B cell (primary cell): Measurements from ENCODE around the gene TRIP11. TPM values are rescaled to one million over a fixed set of nuclear protein-coding genes. Genes with fewer than 3 reads are reported as not detected.

Experiments
- ATAC-seq: fragments of 200-7000 bp; cut with Tn5 transposase; one replicate; pipeline ENCODE4 v1.10.0; 2021; ENCODE audit warnings: low read depth, mild to moderate bottlenecking, moderate number of reproducible peaks, moderate library complexity
- CTCF ChIA-PET: fragments of 350-600 bp; sonication (Branson Sonifier 250); formaldehyde crosslinking; loops from one replicate; lab custom pipeline; 2021; ENCODE audit warnings: antibody characterized with exemption, inconsistent platforms; lab: Charles Lee
- POLR2A ChIA-PET: fragments of 350-600 bp; sonication (Branson Sonifier 250); formaldehyde crosslinking; loops from one replicate; lab custom pipeline; 2021; ENCODE audit warnings: antibody characterized with exemption; lab: Charles Lee
- DNase-seq: peaks from one replicate; pipeline ENCODE4 v3.0.0; 2013
- H2AFZ ChIP-seq: 2 replicates; pipeline ENCODE4 v1.6.1; 2012; ENCODE audit warnings: mild to moderate bottlenecking, low read depth, low read length; ENCODE audit not compliant: insufficient read depth, poor library complexity, severe bottlenecking
- H3K27ac ChIP-seq, 2 donors: 1 replicate in 1 of 2; 2 replicates in 1 of 2; pipeline ENCODE4 v1.5.1; 2012 to 2013; ENCODE audit warnings: low read length in 2 of 2, mild to moderate bottlenecking in 2 of 2, moderate library complexity in 1 of 2
- H3K27me3 ChIP-seq, 4 experiments: fragments of 200-600 bp in 1 of 4; sonication (generic) in 1 of 4; replicated peaks in 1 of 4; 1 replicate in 2 of 4; 2 replicates in 2 of 4; pipeline versions ENCODE4 v1.6.1 to v1.7.0; 2013 to 2016; ENCODE audit warnings: low read length in 3 of 4, mild to moderate bottlenecking in 2 of 4, mixed read lengths in 1 of 4, moderate library complexity in 1 of 4; ENCODE audit not compliant: insufficient read depth in 4 of 4, control insufficient read depth in 3 of 4; ENCODE audit errors: control extremely low read depth in 1 of 4
- H3K36me3 ChIP-seq, 2 experiments: replicated peaks in 1 of 2; 1 replicate in 1 of 2; 2 replicates in 1 of 2; pipeline versions ENCODE4 v1.6.1 to v1.7.1; 2013; ENCODE audit warnings: low read length in 1 of 2; ENCODE audit not compliant: insufficient read depth in 2 of 2, control insufficient read depth in 1 of 2; ENCODE audit errors: control extremely low read depth in 1 of 2, extremely low read depth in 1 of 2
- H3K4me1 ChIP-seq, 2 donors: fragments of 200-600 bp in 1 of 2; sonication (generic) in 1 of 2; 1 replicate in 1 of 2; 2 replicates in 1 of 2; pipeline versions ENCODE4 v1.5.1 to v1.6.1; 2013 to 2017; ENCODE audit warnings: low read length in 2 of 2; ENCODE audit not compliant: control insufficient read depth in 2 of 2, insufficient read depth in 2 of 2
- H3K4me2 ChIP-seq: replicated peaks from 2 replicates; pipeline ENCODE3; 2012; ENCODE audit warnings: mild to moderate bottlenecking, low read depth, low read length; ENCODE audit not compliant: poor library complexity, severe bottlenecking
- H3K4me3 ChIP-seq, 5 experiments: fragments of 200-600 bp in 1 of 5; sonication (generic) in 1 of 5; 1 replicate in 3 of 5; 2 replicates in 2 of 5; pipeline versions ENCODE4 v1.5.1 to v1.7.0; 2011 to 2016; ENCODE audit warnings: low read length in 4 of 5, mild to moderate bottlenecking in 4 of 5, low read depth in 2 of 5, control low read depth in 1 of 5, moderate library complexity in 1 of 5; ENCODE audit not compliant: insufficient read depth in 1 of 5; ENCODE audit errors: control extremely low read depth in 1 of 5, extremely low read depth in 1 of 5
- H3K79me2 ChIP-seq: fragments of 200-600 bp; sonication (generic); one replicate; pipeline ENCODE4 v1.6.0; 2016; ENCODE audit warnings: low read length; ENCODE audit not compliant: control insufficient read depth, insufficient read depth
- H3K9ac ChIP-seq: fragments of 200-600 bp; sonication (generic); 2 replicates; pipeline ENCODE4 v1.6.1; 2017; ENCODE audit warnings: mild to moderate bottlenecking, low read length, moderate library complexity
- H3K9me3 ChIP-seq, 3 donors: one replicate each; pipeline versions ENCODE4 v1.6.1 to v1.7.1; 2013; ENCODE audit warnings: low read length in 2 of 3; ENCODE audit not compliant: control insufficient read depth in 2 of 3, insufficient read depth in 1 of 3; ENCODE audit errors: control extremely low read depth in 1 of 3
- H4K20me1 ChIP-seq: 2 replicates; pipeline ENCODE4 v1.6.0; 2012; ENCODE audit warnings: mild to moderate bottlenecking, low read length; ENCODE audit not compliant: insufficient read depth, control insufficient read depth, poor library complexity, severe bottlenecking
- H3K27ac Mint-ChIP-seq: one replicate; pipeline ENCODE4 v1.8.0; 2021; ENCODE audit warnings: mixed read lengths
- H3K27me3 Mint-ChIP-seq: one replicate; pipeline ENCODE4 v1.8.0; 2021; ENCODE audit warnings: mixed read lengths
- H3K4me1 Mint-ChIP-seq: one replicate; pipeline ENCODE4 v1.8.0; 2021; ENCODE audit warnings: mixed read lengths
- H3K4me3 Mint-ChIP-seq: one replicate; pipeline ENCODE4 v1.8.0; 2021; ENCODE audit warnings: mixed read lengths
- H3K9me3 Mint-ChIP-seq: one replicate; pipeline ENCODE4 v1.8.0; 2022; ENCODE audit warnings: mixed read lengths; ENCODE audit not compliant: insufficient read depth
- CTCF ChIP-seq: fragments of 200-600 bp; IDR thresholded peaks from one replicate; pipeline ENCODE4 v1.8.0; 2022; ENCODE audit warnings: antibody characterized with exemption, mild to moderate bottlenecking
- EZH2 ChIP-seq: IDR thresholded peaks from 2 replicates; pipeline ENCODE4 v1.6.1; 2012; ENCODE audit warnings: borderline replicate concordance, low read depth, mild to moderate bottlenecking, moderate library complexity, low read length; ENCODE audit not compliant: insufficient read depth, poor library complexity, severe bottlenecking
- WGBS: methylation state at CpG from one replicate; pipeline ENCODE4 v1.1.5; 2013; ENCODE audit warnings: missing lambda C conversion rate; ENCODE audit not compliant: insufficient coverage; 5-methylcytosine and 5-hydroxymethylcytosine counted together
- intact Hi-C: fragments of 100-400 bp; cut with micrococcal nuclease; formaldehyde crosslinking; loops from one replicate; pipeline ENCODE4 v1.10.0; 2022
- polyA plus RNA-seq: library from polyadenylated mRNA; depleted of rRNA; stranded (reverse); fragments of >200 nt; gene quantifications from 2 replicates; pipeline ENCODE4 v1.2.3, GENCODE V29; 2012
- total RNA-seq, 2 donors: library from RNA; stranded (reverse); fragments of 120-200 nt in 1 of 2; gene quantifications; 1 replicate in 1 of 2; 2 replicates in 1 of 2; pipeline versions ENCODE4 v1.2.3 to v1.2.4, GENCODE V29; 2013 to 2022

The TRIP11 gene
- total and polyA plus RNA-seq, 2 donors (not counting 1 experiment from before 2014, with no cell fraction given), result 6.4 to 62.2 TPM

GRCh38 chr14:91963465-91963864 lies 76.4 kb downstream of the TRIP11 start:
- Histone ChIP-seq H3K4me1 (peaks cover 0 to 3% of the 10 kb centered on the region in 2 donors), H3K79me2 (no peaks in the 10 kb centered on the region), H4K20me1 (no peaks in the 10 kb centered on the region), H3K4me2 (no peak overlapping the region), H3K27me3 (no peaks in the 10 kb centered on the region), H3K36me3 (peaks cover 0 to 5% of the 10 kb centered on the region in 2 experiments), H3K9ac (no peak overlapping the region), H3K27ac (no peak overlapping the region), H3K9me3 (no peaks in the 10 kb centered on the region), H3K4me3 (no peak overlapping the region), H2AFZ (no peak overlapping the region)
- Mint-ChIP-seq H3K4me1 (peaks cover 6% of the 10 kb centered on the region), H3K27me3 (no peaks in the 10 kb centered on the region), H3K4me3 (no peak overlapping the region), H3K9me3 (no peaks in the 10 kb centered on the region), H3K27ac (no peak overlapping the region)
- ATAC-seq, result no peak
- CTCF ChIA-PET, result no interaction called here
- POLR2A ChIA-PET, result no interaction called here
- intact Hi-C loops, result no loop called here
- WGBS, result 100% methylated on average over 1 of the region's 6 CpGs
- no peak for DNase-seq
- TF ChIP-seq EZH2 (no peak), CTCF (no peak)

- ATAC-seq (no peak), DNase-seq (no peak)
- Histone ChIP-seq H2AFZ (no peak overlapping the region), H4K20me1 (no peaks in the 10 kb centered on the region), H3K27me3 (no peaks in the 10 kb centered on the region), H3K4me1 (no peaks in the 10 kb centered on the region), H3K79me2 (no peaks in the 10 kb centered on the region), H3K9me3 (no peaks in the 10 kb centered on the region), H3K4me3 (no peak overlapping the region), H3K27ac (no peak overlapping the region), H3K36me3 (no peaks in the 10 kb centered on the region), H3K9ac (no peak overlapping the region), H3K4me2 (no peak overlapping the region)
- intact Hi-C loops, result no loop called here
- no peaks in the 10 kb centered on the region for H3K4me1 Mint-ChIP-seq
- H3K27me3 Mint-ChIP-seq, result peaks cover 10% of the 10 kb centered on the region
- H3K4me3 Mint-ChIP-seq, result no peak overlapping the region
- H3K27ac Mint-ChIP-seq, result no peak overlapping the region
- no peak for TF ChIP-seq EZH2
- TF ChIP-seq CTCF, result no peak
- CTCF ChIA-PET, result interaction anchor here (1.5 kb wide), 1 partner anchor 35 kb away, joined by 7 read pairs; no protein-coding TSS in a partner anchor
- H3K9me3 Mint-ChIP-seq, result no peaks in the 10 kb centered on the region
- 91% methylated on average over 7 of the region's 14 CpGs for WGBS
- POLR2A ChIA-PET, result no interaction called here
Measured at GRCh38 chr14:91961297-91962220, 78.3 kb downstream of the TRIP11 start.
